ENCODE measurements around the gene SDF2.

SDF2 gene

DNA sequence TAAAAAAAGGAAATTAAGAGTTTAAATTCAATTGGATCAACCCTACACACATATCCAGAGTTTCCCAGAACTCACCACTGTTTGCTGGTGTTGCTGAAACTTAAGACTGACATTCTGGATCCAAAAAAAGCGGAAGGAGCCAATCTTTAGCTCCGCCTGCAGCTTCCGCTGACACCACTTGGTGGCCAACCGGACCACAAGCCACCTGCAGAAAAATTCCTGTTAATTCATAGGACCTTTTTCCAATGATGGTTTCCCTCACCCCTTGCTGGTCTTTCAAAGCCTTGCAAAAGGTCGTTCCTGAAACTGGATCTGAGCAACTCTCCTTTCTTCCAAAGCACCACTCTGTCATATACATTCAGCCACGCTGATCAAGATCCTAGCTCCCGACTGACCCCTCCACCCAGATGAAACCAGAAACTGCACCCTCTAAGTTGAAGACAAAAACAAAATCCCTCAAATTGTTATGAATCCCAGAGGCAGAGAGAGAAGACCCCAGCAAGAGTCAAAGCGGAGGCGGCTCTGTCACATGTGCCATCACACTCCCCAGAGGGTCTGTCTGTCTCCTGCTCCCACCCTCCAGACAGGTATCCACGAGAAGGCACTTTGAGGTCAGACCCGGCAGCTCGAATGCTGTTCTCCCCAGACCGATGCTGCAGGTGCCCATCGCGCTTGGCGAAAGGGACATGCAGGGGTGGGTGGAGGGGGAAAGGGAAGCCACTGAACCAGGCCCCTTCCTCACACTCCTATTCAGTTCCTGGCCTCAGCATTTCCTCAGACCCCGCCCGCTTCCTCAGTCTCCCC is 17.5 kb downstream of the SDF2 start:
- TF ChIP-seq, protein P1, sequence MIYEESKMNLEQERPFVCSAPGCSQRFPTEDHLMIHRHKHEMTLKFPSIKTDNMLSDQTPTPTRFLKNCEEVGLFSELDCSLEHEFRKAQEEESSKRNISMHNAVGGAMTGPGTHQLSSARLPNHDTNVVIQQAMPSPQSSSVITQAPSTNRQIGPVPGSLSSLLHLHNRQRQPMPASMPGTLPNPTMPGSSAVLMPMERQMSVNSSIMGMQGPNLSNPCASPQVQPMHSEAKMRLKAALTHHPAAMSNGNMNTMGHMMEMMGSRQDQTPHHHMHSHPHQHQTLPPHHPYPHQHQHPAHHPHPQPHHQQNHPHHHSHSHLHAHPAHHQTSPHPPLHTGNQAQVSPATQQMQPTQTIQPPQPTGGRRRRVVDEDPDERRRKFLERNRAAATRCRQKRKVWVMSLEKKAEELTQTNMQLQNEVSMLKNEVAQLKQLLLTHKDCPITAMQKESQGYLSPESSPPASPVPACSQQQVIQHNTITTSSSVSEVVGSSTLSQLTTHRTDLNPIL (CRISPR knock-in tag; IDR thresholded peaks at IDR 0.05; ENCODE audit: low read depth), result no peak
- TF ChIP-seq ZFP3 (CRISPR knock-in tag; IDR thresholded peaks at IDR 0.05), result no peak
- no peak for TF ChIP-seq ZNF8 (CRISPR knock-in tag; IDR thresholded peaks at IDR 0.05)
- TF ChIP-seq OSR1 (CRISPR knock-in tag; IDR thresholded peaks at IDR 0.05), result no peak
- TF ChIP-seq GLIS3 (CRISPR knock-in tag; IDR thresholded peaks at IDR 0.05), result no peak
- TF ChIP-seq CSDC2 (CRISPR knock-in tag; IDR thresholded peaks at IDR 0.05), result no peak
- no peak for TF ChIP-seq TCF4 (CRISPR knock-in tag; IDR thresholded peaks at IDR 0.05; ENCODE audit: borderline replicate concordance)
- no peak for TF ChIP-seq ARNTL (CRISPR knock-in tag; IDR thresholded peaks at IDR 0.05; ENCODE audit: borderline replicate concordance, low read depth)
- no peak for TF ChIP-seq ZNF565 (CRISPR knock-in tag; conservative IDR thresholded peaks at IDR 0.05; ENCODE audit: low read depth)
- TF ChIP-seq ESRRG (CRISPR knock-in tag; IDR thresholded peaks at IDR 0.05), result no peak
- TF ChIP-seq, protein P2, sequence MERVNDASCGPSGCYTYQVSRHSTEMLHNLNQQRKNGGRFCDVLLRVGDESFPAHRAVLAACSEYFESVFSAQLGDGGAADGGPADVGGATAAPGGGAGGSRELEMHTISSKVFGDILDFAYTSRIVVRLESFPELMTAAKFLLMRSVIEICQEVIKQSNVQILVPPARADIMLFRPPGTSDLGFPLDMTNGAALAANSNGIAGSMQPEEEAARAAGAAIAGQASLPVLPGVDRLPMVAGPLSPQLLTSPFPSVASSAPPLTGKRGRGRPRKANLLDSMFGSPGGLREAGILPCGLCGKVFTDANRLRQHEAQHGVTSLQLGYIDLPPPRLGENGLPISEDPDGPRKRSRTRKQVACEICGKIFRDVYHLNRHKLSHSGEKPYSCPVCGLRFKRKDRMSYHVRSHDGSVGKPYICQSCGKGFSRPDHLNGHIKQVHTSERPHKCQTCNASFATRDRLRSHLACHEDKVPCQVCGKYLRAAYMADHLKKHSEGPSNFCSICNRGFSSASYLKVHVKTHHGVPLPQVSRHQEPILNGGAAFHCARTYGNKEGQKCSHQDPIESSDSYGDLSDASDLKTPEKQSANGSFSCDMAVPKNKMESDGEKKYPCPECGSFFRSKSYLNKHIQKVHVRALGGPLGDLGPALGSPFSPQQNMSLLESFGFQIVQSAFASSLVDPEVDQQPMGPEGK (CRISPR knock-in tag; IDR thresholded peaks at IDR 0.05; ENCODE audit: borderline replicate concordance), result no peak
- TF ChIP-seq BACH2 (CRISPR knock-in tag; IDR thresholded peaks at IDR 0.05; ENCODE audit: borderline replicate concordance), result no peak
- TF ChIP-seq ZC3H10 (CRISPR knock-in tag; IDR thresholded peaks at IDR 0.05), result no peak
- no peak for TF ChIP-seq ISL1 (CRISPR knock-in tag; IDR thresholded peaks at IDR 0.05)
- TF ChIP-seq SNAI2 (CRISPR knock-in tag; IDR thresholded peaks at IDR 0.05), result no peak
- TF ChIP-seq, protein P3, sequence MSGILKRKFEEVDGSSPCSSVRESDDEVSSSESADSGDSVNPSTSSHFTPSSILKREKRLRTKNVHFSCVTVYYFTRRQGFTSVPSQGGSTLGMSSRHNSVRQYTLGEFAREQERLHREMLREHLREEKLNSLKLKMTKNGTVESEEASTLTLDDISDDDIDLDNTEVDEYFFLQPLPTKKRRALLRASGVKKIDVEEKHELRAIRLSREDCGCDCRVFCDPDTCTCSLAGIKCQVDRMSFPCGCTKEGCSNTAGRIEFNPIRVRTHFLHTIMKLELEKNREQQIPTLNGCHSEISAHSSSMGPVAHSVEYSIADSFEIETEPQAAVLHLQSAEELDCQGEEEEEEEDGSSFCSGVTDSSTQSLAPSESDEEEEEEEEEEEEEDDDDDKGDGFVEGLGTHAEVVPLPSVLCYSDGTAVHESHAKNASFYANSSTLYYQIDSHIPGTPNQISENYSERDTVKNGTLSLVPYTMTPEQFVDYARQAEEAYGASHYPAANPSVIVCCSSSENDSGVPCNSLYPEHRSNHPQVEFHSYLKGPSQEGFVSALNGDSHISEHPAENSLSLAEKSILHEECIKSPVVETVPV (CRISPR knock-in tag; IDR thresholded peaks at IDR 0.05), result no peak
- TF ChIP-seq PPARA (CRISPR knock-in tag; IDR thresholded peaks at IDR 0.05; ENCODE audit: borderline replicate concordance), result no peak
- TF ChIP-seq ZNF70 (CRISPR knock-in tag; IDR thresholded peaks at IDR 0.05), result no peak
- TF ChIP-seq RARB (CRISPR knock-in tag; IDR thresholded peaks at IDR 0.05), result no peak
- peak; percentile 23 for ATAC-seq

DNA sequence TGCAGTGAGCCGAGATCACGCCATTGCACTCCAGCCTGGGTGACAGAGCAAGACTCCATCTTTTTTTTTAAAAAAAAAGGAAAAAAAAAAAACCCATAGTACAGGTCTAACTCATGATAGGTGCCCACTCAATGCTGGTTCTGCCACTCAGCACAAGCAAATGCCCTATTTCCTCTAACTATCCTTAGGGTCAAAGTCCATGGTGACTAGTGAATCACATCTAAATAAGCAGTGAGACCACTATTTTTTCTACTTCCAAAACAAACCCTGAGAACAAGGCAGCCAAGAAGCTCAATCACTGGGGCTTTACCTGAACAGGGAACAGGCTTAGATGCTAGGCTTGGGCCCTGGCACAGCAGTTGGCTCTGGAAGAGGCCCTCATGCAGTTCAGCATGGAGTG is 20.1 kb downstream of the SDF2 start:
- ATAC-seq, result no peak
- TF ChIP-seq GLIS3 (CRISPR knock-in tag; IDR thresholded peaks at IDR 0.05) (no peak), ARNTL (CRISPR knock-in tag; IDR thresholded peaks at IDR 0.05; ENCODE audit: borderline replicate concordance, low read depth) (no peak), ZFP30 (CRISPR knock-in tag; IDR thresholded peaks at IDR 0.05) (no peak), OSR1 (CRISPR knock-in tag; IDR thresholded peaks at IDR 0.05) (no peak), SNAI2 (CRISPR knock-in tag; IDR thresholded peaks at IDR 0.05) (no peak), PPARA (CRISPR knock-in tag; IDR thresholded peaks at IDR 0.05; ENCODE audit: borderline replicate concordance) (no peak), RARB (CRISPR knock-in tag; IDR thresholded peaks at IDR 0.05) (no peak), ZFP3 (CRISPR knock-in tag; IDR thresholded peaks at IDR 0.05) (no peak), ESRRG (CRISPR knock-in tag; IDR thresholded peaks at IDR 0.05) (no peak), ZNF8 (CRISPR knock-in tag; IDR thresholded peaks at IDR 0.05) (no peak), ISL1 (CRISPR knock-in tag; IDR thresholded peaks at IDR 0.05) (no peak), ZNF70 (CRISPR knock-in tag; IDR thresholded peaks at IDR 0.05) (no peak), TOX (CRISPR knock-in tag; IDR thresholded peaks at IDR 0.05; ENCODE audit: borderline replicate concordance) (no peak), ZC3H10 (CRISPR knock-in tag; IDR thresholded peaks at IDR 0.05) (no peak)
- TF ChIP-seq, protein P3 (CRISPR knock-in tag; IDR thresholded peaks at IDR 0.05), result no peak
- TF ChIP-seq, protein P4, sequence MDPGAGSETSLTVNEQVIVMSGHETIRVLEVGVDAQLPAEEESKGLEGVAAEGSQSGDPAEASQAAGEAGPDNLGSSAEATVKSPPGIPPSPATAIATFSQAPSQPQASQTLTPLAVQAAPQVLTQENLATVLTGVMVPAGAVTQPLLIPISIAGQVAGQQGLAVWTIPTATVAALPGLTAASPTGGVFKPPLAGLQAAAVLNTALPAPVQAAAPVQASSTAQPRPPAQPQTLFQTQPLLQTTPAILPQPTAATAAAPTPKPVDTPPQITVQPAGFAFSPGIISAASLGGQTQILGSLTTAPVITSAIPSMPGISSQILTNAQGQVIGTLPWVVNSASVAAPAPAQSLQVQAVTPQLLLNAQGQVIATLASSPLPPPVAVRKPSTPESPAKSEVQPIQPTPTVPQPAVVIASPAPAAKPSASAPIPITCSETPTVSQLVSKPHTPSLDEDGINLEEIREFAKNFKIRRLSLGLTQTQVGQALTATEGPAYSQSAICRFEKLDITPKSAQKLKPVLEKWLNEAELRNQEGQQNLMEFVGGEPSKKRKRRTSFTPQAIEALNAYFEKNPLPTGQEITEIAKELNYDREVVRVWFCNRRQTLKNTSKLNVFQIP (CRISPR knock-in tag; IDR thresholded peaks at IDR 0.05; ENCODE audit: borderline replicate concordance, low read depth), result no peak
- TF ChIP-seq, protein P5, sequence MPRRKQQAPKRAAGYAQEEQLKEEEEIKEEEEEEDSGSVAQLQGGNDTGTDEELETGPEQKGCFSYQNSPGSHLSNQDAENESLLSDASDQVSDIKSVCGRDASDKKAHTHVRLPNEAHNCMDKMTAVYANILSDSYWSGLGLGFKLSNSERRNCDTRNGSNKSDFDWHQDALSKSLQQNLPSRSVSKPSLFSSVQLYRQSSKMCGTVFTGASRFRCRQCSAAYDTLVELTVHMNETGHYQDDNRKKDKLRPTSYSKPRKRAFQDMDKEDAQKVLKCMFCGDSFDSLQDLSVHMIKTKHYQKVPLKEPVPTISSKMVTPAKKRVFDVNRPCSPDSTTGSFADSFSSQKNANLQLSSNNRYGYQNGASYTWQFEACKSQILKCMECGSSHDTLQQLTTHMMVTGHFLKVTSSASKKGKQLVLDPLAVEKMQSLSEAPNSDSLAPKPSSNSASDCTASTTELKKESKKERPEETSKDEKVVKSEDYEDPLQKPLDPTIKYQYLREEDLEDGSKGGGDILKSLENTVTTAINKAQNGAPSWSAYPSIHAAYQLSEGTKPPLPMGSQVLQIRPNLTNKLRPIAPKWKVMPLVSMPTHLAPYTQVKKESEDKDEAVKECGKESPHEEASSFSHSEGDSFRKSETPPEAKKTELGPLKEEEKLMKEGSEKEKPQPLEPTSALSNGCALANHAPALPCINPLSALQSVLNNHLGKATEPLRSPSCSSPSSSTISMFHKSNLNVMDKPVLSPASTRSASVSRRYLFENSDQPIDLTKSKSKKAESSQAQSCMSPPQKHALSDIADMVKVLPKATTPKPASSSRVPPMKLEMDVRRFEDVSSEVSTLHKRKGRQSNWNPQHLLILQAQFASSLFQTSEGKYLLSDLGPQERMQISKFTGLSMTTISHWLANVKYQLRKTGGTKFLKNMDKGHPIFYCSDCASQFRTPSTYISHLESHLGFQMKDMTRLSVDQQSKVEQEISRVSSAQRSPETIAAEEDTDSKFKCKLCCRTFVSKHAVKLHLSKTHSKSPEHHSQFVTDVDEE (CRISPR knock-in tag; IDR thresholded peaks at IDR 0.05), result no peak
- TF ChIP-seq, protein P1 (CRISPR knock-in tag; IDR thresholded peaks at IDR 0.05; ENCODE audit: low read depth), result no peak
- TF ChIP-seq, protein P2 (CRISPR knock-in tag; IDR thresholded peaks at IDR 0.05; ENCODE audit: borderline replicate concordance), result no peak
